Measurements from ENCODE around the gene PTCH1. TPM values are rescaled to one million over a fixed set of nuclear protein-coding genes. Genes with fewer than 3 reads are reported as not detected.

Gene PTCH1
- total RNA-seq, 2 donors from 2014 or later = 27.5 to 108 TPM

GRCh38 chr9:95419444-95419843, 97.3 kb downstream of the PTCH1 start:
- no peaks in the 10 kb centered on the region for H3K27me3 ChIP-seq (replicated peaks; ENCODE audit: insufficient read depth)
- TF ChIP-seq POLR2AphosphoS5 (IDR thresholded peaks at IDR 0.05) = no peak
- no peak for TF ChIP-seq CTCF (IDR thresholded peaks at IDR 0.05)
- no peak for TF ChIP-seq POLR2A (IDR thresholded peaks at IDR 0.05)
- H3K9me3 ChIP-seq = no peaks in the 10 kb centered on the region
- no peaks in the 10 kb centered on the region for H3K4me1 ChIP-seq (replicated peaks)
- DNase-seq (ENCODE audit: low spot score) = no peak
- intact Hi-C loops (cut with DNase I) = no loop called here
- H3K36me3 ChIP-seq = no peaks in the 10 kb centered on the region
- H3K4me3 ChIP-seq = no peak overlapping the region
- no peak overlapping the region for H3K27ac ChIP-seq

- H3K9me3 ChIP-seq = no peaks in the 10 kb centered on the region
- no peak for DNase-seq (ENCODE audit: low spot score)
Measured at GRCh38 chr9:95415158-95415557, 101.6 kb downstream of the PTCH1 start.

GRCh38 chr9:95413793-95414192, 103.0 kb downstream of the PTCH1 start:
- DNase-seq (ENCODE audit: low spot score) = no peak
- TF ChIP-seq POLR2A (IDR thresholded peaks at IDR 0.05) (no peak), CTCF (IDR thresholded peaks at IDR 0.05) (no peak), POLR2AphosphoS5 (IDR thresholded peaks at IDR 0.05) (no peak)
- no peaks in the 10 kb centered on the region for H3K36me3 ChIP-seq
- no peaks in the 10 kb centered on the region for H3K9me3 ChIP-seq
- no peaks in the 10 kb centered on the region for H3K27me3 ChIP-seq (replicated peaks; ENCODE audit: insufficient read depth)
- H3K4me1 ChIP-seq (replicated peaks) = no peaks in the 10 kb centered on the region
- intact Hi-C loops (cut with DNase I) = no loop called here
- H3K4me3 ChIP-seq = no peak overlapping the region
- 90% methylated on average over 2 of the region's 2 CpGs for WGBS
- H3K27ac ChIP-seq = no peak overlapping the region

More at GRCh38 chr9:95415158-95415557, 101.6 kb downstream of the PTCH1 start:
- no peak for TF ChIP-seq POLR2A (IDR thresholded peaks at IDR 0.05)
- no peak for TF ChIP-seq POLR2AphosphoS5 (IDR thresholded peaks at IDR 0.05)
- no peak for TF ChIP-seq CTCF (IDR thresholded peaks at IDR 0.05)
- Histone ChIP-seq H3K4me3 (no peak overlapping the region), H3K27me3 (replicated peaks; ENCODE audit: insufficient read depth) (no peaks in the 10 kb centered on the region), H3K4me1 (replicated peaks) (no peaks in the 10 kb centered on the region), H3K27ac (no peak overlapping the region), H3K36me3 (no peaks in the 10 kb centered on the region)
- WGBS = 93% methylated on average over 2 of the region's 2 CpGs
- intact Hi-C loops (cut with DNase I) = no loop called here

GRCh38 chr9:95411054-95411892, 105.5 kb downstream of the PTCH1 start:
- intact Hi-C loops (cut with DNase I) = no loop called here
- DNase-seq (ENCODE audit: low spot score) = no peak
- WGBS = 90% methylated on average over 23 of the region's 23 CpGs
- Histone ChIP-seq H3K36me3 (no peaks in the 10 kb centered on the region), H3K27me3 (replicated peaks; ENCODE audit: insufficient read depth) (no peaks in the 10 kb centered on the region), H3K4me1 (replicated peaks) (no peaks in the 10 kb centered on the region), H3K27ac (no peak overlapping the region), H3K4me3 (no peak overlapping the region), H3K9me3 (no peaks in the 10 kb centered on the region)
- no peak for TF ChIP-seq CTCF (IDR thresholded peaks at IDR 0.05)
- TF ChIP-seq POLR2A (IDR thresholded peaks at IDR 0.05) = no peak
- TF ChIP-seq POLR2AphosphoS5 (IDR thresholded peaks at IDR 0.05) = no peak

Measured in prostate gland (tissue), 2 donors.